ENCODE results near the gene CTPS1.

Gene CTPS1

DNA sequence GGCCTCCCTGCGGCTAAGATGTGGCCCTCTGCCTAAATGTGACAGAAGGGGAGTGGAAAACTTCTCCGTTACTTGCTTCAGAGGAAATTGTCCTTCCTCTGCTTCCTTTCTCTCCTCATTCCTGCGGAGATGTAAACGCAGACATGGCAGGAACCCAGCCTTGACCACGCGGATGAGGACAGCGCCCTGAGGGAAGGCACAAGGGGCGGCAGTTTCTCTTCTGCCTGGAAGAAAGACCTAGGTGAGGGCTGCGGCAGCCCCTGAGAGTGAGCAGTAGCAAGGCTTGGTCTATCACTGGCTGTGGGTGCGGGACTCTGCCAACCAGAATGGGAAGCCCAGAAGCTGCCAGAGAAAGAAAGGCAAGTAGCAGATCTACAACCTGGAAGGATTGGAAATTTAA, 14.0 kb upstream of the CTPS1 start:
- DNase-seq (ENCODE audit: low spot score) = no peak

DNA sequence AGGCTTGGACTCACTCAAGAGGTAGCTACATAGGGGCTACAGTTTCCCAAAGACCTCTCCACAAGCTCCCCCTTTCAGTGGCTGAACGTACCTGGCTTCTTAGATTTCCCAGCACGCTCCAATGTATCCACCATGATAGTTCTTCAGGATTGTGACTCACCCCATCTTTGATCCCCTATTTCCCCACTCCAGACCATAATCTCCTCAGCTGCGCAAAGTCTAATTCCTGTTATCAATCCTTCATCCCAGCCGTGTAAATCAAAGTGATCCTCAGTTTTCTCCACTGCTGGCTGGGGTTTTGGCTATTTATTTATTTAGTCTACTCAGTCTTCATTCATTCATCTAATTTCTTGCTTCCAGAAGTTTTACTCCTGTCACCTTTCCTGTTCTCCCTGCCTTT, 13.1 kb upstream of the CTPS1 start:
- no peak for DNase-seq (ENCODE audit: low spot score)

DNA sequence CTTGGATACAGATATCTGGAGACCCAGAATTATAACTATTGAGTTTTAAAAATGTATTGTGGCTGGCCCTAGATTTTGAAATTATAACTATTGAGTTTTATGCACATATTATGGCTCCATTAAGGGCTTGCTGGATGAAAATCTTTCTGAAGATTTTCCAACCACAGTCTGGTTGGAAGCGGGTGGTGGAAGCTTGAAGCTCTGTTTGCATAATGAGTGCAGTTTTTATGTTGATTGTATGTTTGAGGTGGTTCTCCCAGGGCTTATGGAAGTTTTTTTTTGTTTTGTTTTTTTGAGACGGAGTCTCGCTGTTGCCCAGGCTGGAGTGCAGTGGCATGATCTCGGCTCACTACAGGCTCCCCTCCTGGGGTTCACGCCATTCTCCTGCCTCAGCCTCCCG, 10.1 kb upstream of the CTPS1 start:
- no peak for DNase-seq (ENCODE audit: low spot score)

DNA sequence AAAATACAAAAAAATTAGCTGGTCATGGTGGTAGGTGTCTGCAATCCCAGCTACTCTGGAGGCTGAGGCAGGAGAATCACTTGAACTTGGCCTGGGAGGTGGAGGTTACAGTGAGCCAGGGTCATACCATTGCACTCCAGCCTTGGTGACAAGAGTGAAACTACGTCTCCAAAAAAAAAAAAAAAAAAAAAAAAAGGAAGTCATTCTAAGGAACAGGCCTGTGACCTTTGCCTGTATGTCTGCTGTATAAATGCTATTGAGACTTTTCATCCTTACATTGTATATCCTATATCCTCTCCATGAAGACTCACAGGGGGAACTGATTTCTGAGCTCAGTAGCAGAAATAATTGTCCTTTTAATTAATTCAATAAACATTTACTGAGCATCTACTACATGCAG, 7.5 kb upstream of the CTPS1 start:
- no peak for DNase-seq (ENCODE audit: low spot score)

DNA sequence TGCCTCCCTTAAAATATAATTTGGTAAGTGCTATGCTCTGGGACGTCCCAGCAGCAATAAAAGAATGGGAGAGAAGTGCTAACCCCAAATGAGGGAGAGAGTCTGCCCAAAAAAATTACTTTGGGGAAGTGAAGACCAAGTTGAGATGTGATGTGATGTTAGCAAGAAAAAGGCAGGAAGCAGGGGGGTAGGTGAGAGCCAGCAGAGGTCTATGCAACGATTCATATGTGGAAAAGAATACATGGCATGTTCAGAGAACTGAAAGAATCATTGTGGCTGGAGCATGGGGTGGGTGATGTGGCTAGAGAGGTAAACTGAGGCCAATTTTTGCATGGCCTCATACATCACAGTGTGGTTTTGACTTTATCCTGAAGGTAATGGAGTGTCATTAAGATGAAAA, 5.6 kb upstream of the CTPS1 start:
- DNase-seq (ENCODE audit: low spot score) = no peak

DNA sequence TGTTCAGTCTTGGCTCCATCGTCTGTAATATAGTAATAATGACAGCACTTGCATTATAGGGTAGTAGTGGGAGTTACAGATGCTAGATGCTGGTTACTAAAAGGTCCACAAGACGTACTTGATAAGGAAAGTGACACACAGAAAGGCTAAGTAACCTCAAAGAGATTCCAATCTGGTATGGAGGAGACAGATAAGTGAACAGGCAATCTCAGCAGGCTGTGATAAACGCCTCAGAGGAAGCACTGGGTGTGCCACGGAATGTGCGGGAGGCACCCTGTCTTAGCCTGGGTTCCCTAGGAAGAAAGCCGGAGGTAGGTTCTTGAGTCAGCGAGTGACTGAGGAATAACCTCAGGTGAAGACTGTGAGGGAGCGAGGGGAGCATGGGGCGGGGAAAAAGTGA, 4.6 kb upstream of the CTPS1 start:
- DNase-seq (ENCODE audit: low spot score) = no peak

DNA sequence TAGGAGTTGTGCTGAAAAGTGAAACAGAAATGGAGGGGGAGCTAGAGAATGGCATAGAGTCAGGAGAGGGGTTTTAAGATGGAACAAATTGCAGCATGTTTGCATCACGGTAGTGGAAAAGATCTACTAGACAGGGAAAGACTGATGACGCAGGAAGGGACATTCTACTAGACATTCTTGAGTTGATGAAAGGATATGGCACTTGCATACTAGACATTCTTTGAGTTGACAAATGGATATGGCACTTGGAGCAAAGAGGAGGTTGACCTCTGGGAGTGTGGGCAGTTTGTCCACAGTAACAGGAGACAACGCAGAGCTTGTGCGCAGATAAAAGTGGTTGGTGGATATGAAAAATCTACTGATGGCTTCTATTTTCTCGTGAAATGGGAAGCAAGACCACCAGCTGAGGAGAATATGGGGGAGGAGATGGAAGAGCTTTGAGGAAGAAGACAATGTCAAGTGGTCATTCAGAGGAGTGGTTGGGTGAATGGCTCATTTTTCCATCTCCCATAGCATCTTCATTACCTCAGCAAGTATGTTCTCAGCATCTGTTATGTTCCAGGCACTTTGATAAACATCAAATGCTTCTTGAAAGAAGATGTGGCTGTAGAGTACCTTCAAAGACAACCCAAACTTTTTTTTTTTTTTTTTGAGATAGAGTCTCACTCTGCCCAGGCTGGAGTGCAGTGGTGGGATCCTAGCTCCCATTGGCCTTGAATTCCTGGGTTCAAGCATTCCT, 2.4 kb upstream of the CTPS1 start:
- DNase-seq (ENCODE audit: low spot score) = no peak

DNA sequence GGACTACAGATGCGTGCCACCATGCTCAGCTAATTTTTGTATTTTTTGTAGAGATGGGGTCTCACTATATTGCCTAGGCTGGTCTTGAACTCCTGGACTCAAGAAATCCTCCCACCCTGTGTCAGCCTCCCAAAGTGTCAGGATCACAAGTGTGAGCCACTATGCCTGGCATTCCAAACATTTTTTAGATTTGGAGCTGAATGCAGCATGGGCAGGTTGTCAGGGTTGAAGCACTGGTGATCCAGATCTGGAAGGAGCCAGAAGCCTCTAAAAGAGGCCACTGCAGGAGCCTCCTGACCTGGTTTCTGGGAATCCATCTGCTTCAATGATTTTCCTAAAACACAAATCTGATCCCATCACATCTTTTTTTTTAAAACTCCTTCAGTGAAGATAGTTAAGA, 1.8 kb upstream of the CTPS1 start:
- no peak for DNase-seq (ENCODE audit: low spot score)

DNA sequence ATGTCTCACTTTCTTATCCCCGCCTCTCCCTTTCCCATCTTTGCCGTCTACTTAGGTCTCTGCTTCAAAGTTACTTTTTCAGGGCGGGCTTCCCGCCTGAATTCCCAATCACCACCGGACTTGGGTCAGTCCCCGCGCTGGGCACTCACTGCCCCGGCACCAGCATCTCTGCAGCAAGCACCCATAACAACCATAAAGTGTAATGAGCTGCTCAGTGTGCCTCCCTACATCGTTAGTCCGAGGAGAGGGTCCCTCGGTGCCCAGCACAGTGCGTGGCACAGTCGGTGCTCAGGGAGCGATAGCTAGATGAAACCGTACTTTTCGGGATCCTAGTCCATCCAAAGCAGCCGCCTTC, 633 bp upstream of the CTPS1 start:
- DNase-seq (ENCODE audit: low spot score) = no peak

DNA sequence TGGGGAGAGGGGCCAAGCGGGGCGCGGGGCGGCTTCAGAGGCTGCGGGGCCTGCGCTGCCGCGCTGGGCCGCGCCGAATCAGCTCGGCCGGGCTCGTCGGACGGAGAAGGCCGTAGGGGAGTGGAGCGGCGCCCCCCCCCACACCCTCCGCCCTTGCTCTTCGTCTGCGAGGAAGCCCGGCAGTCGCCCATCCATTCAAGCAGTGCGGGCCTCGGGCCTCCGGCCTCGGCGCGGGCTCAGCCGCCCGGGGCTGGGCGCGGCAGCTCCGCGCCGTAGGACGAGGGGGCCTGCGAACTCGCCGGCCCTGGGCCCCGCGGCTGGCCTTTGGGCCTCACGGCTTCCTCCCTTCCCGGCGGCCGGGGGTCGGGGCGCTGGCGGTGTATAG, 564 bp downstream of the CTPS1 start:
- no peak for DNase-seq (ENCODE audit: low spot score)

DNA sequence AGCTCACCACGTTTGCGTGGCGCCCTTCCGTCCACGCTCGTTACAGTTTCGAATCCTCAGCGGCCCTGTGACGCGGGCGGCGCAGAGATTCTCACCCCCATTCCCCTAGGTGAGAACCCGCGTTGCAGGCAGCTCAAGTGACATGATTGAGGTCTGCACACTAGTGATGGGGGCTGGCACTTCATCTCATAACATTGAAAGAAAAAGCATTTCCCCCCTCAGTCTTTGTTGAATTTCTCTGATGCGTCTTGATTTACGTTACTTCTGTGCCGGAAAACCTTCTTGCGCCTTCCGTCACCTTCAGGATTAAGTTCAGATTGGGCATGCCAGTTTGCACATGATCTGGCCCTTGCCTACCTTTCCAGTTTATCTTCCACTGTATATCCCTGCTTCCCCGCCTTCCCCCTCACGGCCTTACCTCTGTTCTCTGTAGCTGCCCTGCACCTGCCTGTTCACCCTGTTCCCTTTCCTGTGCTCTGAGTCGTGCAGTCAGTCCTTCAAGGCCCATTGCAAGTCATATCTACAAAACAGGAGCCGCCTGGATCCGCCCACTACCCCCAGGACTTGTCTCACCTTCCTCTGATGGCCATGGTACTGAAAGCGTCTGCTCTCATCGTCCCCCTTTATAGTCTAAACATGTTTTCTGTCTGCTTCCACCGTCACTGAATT, 1.1 kb downstream of the CTPS1 start:
- peak; percentile 46 for DNase-seq (ENCODE audit: low spot score)

DNA sequence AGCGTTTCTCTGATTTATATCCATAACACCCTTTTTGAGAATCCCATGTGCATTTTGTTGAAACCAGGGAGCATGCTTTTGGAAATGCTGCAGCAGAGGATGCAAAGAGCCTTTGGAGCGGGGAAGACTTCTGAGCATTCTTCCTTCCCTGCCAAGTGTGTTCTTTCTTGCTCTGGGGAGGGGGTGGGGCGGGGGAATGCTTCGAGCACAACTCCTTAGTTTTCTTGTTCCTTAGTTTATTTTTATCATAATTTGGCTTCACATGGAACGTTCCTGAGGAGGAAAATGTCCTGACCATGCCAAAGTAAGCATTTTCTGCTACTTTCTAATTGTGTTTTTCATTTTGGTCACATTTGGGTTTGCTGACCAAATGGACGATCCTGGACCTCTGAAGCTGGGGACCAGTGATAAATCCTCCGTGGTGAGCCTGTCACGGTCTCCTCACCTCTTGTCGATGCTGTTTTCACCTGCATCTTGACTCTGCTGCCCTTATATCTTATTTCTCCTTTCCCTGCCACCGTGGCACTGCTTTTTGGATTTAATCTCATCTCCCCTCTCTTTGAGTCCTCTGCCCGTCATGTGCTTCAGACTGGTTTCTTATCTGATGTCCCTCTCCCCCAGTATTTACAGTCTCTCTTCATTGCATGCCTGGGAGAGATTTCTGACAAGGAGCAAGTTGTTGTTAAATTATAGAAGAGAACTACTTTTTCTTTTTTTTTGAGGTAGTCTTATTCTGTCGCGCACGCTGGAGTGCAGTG, 2.4 kb downstream of the CTPS1 start:
- no peak for DNase-seq (ENCODE audit: low spot score)

DNA sequence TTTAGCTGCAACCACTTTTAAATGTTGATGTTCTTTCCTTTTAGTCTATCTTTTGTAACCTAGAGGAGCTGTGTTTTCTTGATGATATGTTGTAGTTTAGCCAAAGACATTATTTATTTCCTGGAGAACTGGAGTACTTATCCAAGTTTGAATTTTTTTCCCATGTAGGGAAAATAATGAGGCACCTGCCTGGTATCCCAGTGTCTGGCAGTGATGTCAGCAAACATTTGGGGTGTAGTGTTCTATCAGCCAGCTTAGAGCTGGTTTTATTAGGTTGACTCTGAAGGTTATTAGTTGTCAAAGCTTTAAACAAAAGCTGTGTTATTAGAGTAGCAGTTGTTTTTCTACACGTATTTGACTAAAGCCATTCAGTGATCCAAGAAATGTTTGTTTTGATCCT, 3.2 kb downstream of the CTPS1 start:
- DNase-seq (ENCODE audit: low spot score) = no peak

DNA sequence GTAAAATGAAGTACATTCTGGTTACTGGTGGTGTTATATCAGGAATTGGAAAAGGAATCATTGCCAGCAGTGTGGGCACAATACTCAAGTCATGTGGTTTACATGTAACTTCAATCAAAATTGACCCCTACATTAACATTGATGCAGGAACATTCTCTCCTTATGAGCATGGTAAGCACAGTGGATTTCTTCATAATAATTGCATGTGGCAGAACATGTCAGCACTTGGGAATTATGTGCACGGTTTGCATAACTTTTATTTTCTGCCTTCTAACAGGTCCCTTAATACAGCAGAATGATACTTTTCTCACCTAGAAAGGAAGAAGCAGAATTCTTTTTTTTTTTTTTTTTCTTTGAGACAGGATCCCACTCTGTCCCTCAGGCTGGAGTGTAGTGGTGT, 3.8 kb downstream of the CTPS1 start:
- no peak for DNase-seq (ENCODE audit: low spot score)

DNA sequence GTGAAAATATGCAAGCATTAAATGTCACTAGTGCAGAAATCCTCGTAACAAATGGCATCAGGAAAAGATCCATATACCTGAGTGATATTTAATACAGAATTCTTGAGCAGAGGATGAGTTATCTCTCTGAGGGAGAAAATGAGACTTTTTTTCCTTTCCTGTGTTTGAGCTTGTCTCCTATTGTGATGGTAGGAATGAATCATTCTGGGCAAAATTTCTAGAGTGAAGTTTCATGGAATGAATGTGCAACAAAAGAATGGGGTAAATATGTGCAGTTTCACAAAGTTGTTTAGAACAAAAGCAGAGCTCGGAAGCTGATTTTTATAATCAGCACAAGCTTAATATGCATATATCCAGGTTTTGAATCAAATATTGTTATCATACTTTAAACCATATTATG, 4.6 kb downstream of the CTPS1 start:
- no peak for DNase-seq (ENCODE audit: low spot score)

DNA sequence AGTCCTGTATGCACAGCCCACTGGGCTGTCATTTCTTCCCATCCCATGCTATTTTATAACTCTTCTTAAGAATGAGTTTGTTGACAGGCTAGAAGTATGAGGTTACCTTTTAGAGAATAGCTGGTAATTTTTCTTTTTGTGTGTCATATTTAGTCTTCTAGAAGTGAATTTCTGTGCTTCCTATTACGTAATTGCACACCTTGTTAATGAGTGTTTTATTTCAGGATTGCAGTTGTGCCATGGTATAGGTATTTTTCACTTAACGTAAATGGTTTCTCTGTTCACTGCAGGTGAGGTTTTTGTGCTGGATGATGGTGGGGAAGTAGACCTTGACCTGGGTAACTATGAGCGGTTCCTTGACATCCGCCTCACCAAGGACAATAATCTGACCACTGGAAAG, 5.0 kb downstream of the CTPS1 start:
- no peak for DNase-seq (ENCODE audit: low spot score)

DNA sequence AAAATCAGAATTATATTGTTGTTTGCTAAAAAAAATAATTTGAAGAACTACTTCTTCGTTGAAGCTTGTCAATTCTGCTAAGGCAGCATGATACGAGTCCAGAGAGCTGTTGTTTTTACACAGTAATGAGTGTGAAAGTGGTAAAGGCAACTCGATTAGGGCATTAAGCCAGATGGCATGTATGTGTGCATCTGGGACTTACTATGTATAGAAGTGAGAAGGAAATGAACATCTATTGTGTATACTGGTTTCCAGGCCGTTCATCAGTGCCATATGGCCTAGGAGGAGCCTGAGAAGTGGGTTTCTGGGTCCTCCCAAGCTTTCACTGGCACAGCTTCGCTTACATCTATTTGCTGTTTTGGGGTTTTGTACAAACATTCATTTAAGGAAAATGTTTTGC, 5.7 kb downstream of the CTPS1 start:
- no peak for DNase-seq (ENCODE audit: low spot score)

DNA sequence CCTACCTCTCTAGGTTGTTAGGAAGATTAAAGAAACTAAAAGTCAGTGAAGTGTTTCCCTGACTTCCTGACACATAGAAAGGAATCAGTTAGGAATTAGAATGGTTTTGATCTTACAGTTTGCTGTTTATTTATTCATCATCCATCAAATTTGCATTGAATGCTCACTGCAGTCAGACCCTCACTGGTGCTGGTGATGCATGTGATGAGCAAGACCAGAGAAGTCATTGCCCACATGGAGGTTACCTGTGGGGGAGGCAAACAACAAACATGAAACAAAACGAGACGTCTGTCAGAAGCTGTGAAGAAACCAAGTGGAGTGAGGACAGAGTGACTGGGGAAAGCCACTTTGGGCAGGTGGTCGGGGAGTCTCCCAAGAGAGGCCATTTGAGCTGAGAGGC, 6.4 kb downstream of the CTPS1 start:
- no peak for DNase-seq (ENCODE audit: low spot score)

DNA sequence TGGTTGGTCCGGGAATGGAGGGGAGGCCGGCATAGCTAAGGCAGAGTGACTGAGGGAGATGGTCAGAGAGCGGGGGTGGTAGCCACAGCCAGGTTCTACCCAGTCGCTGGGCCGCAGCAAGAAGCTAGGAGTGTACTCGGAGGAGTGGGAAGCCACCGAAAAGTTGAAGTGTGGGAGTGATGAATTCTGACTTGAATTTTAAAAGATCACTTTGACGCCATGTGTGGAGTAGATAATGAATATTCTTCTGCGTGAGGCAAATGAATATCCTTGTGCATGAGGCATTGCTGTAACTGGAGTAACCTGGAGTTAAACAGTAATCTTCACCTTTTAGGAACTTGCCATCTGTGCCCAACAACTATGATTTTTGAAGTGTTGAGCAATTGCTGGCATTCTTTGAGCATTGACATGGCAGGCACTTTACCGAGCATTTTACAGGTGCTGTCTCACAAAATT, 6.9 kb downstream of the CTPS1 start:
- DNase-seq (ENCODE audit: low spot score) = no peak

DNA sequence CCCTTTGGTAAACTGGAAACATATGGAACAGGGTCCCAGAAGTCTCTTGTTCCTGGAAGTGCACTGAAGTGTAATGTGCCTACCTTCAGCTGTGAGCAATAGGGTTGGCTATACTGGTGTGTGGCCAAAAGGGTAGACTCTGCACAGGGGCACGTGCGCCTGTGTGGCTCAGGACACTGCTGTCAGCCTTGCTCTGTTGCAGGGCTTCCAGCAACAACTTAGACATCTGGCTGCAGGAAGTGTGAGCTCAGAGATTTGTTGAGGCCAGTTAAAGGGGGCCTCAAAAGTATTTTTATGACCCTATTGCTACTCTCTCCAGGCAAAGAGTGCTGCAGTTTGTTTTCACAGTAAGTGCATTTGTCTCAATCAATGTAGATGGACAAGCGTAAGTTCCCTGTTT, 7.5 kb downstream of the CTPS1 start:
- no peak for DNase-seq (ENCODE audit: low spot score)

DNA sequence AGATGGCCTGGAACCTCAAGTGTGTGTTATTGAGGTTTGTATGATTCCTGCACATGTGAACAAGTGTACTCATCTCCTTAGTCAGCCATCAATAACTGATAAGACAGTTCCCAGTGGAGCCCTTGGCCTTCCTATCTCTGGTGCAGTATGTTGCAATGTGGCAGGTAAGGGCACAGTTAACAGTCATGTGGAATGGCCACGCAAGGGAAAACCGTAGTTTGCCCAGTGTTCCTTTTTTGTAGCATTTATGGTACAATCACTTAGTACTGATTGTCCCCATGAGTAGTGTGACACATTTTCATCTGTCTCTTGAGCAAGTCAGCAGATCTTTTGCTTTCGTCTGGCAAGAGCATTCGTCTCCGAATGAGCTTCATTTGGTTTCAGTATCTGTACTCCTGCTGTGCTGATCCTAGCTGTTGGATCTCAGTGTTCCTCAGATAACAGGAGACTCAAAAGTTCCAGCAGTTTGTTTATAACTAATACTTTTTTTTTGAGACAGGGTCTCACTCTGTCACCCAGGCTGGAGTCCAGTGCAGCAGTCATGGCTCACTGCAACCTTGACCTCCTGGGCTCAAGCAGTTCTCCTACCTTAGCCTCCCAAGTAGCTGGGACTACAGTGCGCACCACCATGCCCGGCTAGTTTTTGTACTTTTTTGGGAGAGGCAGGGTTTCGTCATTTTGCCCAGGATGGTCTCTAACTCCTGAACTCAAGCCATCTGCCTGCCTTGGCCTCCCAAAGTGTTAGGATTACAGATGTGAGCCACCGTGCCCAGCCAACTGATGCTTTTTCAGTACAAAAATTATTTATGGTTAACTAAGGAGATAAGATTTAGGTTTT, 8.2 kb downstream of the CTPS1 start:
- no peak for DNase-seq (ENCODE audit: low spot score)

DNA sequence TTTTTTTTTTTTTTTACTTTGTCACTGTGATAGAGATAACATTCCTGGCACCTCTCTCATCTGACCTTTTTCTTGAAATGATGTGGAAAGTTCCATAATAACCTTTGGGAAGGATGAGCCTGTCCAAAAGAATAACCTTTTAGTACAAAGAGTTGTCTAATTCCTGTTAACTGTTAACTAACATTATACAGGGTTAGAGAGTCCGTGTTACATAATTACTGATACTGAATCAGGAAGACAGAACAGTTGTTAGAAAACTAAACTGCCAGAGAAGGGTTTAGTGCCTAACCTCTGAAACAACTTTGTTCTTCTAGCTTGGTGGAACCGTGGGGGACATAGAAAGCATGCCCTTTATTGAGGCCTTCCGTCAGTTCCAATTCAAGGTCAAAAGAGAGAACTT, 8.8 kb downstream of the CTPS1 start:
- DNase-seq (ENCODE audit: low spot score) = no peak
